Measurements from ENCODE around the gene LEFTY1. TPM values are rescaled to one million over a fixed set of nuclear protein-coding genes. Genes with fewer than 3 reads are reported as not detected.

The LEFTY1 gene
- total and polyA plus RNA-seq, 4 donors = 0.42 to 1.4 (median 0.87) TPM

DNA sequence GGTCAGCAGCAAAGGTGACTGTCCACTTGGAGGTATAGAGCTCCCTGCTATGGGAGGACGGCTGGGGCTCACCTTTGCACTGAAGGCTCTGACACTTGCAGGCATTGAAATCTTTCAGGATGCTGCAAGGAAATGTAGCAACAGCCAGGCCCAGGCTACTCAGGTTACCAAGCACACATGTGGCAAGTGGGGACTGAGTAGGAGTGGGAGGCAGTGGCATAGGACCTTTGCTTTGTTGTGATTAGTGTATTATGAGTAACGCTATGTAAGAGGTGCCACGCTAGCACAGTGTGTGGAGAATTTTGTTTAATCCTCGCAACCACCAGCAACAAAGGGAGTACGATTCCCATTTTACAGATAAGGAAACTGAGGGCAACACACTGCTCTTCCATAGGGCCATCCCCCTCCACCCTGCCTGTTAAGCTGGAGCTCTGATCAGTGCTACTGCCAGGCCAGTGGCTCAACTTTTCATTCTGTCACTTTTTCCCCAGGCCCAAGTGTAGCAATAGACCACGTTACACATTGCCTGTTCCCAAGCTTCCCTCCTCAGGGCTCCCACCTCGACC, 28.0 kb downstream of the LEFTY1 start:
- Histone ChIP-seq H3K9ac (ENCODE audit: low read depth in 1 of 2, low read length in 2 of 2) (no peak overlapping the region), H3K9me3 (ENCODE audit: control insufficient read depth in 4 of 4, low read length in 3 of 4) (no peaks in the 10 kb centered on the region), H3K27ac (ENCODE audit: low read depth in 1 of 2, low read length in 2 of 2) (no peak overlapping the region), H3K27me3 (ENCODE audit: control insufficient read depth in 4 of 4, insufficient read depth in 4 of 4, low read length in 3 of 4) (no peaks in the 10 kb centered on the region), H3K4me1 (ENCODE audit: control insufficient read depth in 4 of 4, insufficient read depth in 4 of 4, low read length in 3 of 4) (no peaks in the 10 kb centered on the region), H3K4me3 (ENCODE audit: low read depth in 1 of 3, low read length in 3 of 3) (no peak overlapping the region), H3K36me3 (ENCODE audit: control insufficient read depth in 4 of 4, insufficient read depth in 3 of 4, low read depth in 1 of 4, low read length in 3 of 4) (peaks cover 17 to 67% (median 46%) of the 10 kb centered on the region in 4 donors)
- TF ChIP-seq SP1 (IDR thresholded peaks at IDR 0.05) (no peak), GABPA (IDR thresholded peaks at IDR 0.05 in 1 of 2, conservative IDR thresholded peaks at IDR 0.05 in 1 of 2) (no peak), HNF4A (conservative IDR thresholded peaks at IDR 0.05) (no peak), TAF1 (conservative IDR thresholded peaks at IDR 0.05) (no peak), FOXA1 (IDR thresholded peaks at IDR 0.05) (no peak), HNF4G (IDR thresholded peaks at IDR 0.05) (no peak), YY1 (IDR thresholded peaks at IDR 0.05) (no peak), NR2F2 (IDR thresholded peaks at IDR 0.05) (no peak), FOXA2 (IDR thresholded peaks at IDR 0.05) (no peak), RXRA (IDR thresholded peaks at IDR 0.05) (no peak), JUND (IDR thresholded peaks at IDR 0.05) (no peak), EGR1 (IDR thresholded peaks at IDR 0.05; ENCODE audit: low read depth in 2 of 2) (no peak), RAD21 (IDR thresholded peaks at IDR 0.05) (no peak)
- TF ChIP-seq, protein P1, sequence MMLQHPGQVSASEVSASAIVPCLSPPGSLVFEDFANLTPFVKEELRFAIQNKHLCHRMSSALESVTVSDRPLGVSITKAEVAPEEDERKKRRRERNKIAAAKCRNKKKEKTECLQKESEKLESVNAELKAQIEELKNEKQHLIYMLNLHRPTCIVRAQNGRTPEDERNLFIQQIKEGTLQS (IDR thresholded peaks at IDR 0.05) = no peak
- TF ChIP-seq, protein P2, sequence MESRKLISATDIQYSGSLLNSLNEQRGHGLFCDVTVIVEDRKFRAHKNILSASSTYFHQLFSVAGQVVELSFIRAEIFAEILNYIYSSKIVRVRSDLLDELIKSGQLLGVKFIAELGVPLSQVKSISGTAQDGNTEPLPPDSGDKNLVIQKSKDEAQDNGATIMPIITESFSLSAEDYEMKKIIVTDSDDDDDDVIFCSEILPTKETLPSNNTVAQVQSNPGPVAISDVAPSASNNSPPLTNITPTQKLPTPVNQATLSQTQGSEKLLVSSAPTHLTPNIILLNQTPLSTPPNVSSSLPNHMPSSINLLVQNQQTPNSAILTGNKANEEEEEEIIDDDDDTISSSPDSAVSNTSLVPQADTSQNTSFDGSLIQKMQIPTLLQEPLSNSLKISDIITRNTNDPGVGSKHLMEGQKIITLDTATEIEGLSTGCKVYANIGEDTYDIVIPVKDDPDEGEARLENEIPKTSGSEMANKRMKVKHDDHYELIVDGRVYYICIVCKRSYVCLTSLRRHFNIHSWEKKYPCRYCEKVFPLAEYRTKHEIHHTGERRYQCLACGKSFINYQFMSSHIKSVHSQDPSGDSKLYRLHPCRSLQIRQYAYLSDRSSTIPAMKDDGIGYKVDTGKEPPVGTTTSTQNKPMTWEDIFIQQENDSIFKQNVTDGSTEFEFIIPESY (IDR thresholded peaks at IDR 0.05) = no peak
- TF ChIP-seq, protein P3, sequence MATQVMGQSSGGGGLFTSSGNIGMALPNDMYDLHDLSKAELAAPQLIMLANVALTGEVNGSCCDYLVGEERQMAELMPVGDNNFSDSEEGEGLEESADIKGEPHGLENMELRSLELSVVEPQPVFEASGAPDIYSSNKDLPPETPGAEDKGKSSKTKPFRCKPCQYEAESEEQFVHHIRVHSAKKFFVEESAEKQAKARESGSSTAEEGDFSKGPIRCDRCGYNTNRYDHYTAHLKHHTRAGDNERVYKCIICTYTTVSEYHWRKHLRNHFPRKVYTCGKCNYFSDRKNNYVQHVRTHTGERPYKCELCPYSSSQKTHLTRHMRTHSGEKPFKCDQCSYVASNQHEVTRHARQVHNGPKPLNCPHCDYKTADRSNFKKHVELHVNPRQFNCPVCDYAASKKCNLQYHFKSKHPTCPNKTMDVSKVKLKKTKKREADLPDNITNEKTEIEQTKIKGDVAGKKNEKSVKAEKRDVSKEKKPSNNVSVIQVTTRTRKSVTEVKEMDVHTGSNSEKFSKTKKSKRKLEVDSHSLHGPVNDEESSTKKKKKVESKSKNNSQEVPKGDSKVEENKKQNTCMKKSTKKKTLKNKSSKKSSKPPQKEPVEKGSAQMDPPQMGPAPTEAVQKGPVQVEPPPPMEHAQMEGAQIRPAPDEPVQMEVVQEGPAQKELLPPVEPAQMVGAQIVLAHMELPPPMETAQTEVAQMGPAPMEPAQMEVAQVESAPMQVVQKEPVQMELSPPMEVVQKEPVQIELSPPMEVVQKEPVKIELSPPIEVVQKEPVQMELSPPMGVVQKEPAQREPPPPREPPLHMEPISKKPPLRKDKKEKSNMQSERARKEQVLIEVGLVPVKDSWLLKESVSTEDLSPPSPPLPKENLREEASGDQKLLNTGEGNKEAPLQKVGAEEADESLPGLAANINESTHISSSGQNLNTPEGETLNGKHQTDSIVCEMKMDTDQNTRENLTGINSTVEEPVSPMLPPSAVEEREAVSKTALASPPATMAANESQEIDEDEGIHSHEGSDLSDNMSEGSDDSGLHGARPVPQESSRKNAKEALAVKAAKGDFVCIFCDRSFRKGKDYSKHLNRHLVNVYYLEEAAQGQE (IDR thresholded peaks at IDR 0.05) = no peak
- TF ChIP-seq, protein P4, sequence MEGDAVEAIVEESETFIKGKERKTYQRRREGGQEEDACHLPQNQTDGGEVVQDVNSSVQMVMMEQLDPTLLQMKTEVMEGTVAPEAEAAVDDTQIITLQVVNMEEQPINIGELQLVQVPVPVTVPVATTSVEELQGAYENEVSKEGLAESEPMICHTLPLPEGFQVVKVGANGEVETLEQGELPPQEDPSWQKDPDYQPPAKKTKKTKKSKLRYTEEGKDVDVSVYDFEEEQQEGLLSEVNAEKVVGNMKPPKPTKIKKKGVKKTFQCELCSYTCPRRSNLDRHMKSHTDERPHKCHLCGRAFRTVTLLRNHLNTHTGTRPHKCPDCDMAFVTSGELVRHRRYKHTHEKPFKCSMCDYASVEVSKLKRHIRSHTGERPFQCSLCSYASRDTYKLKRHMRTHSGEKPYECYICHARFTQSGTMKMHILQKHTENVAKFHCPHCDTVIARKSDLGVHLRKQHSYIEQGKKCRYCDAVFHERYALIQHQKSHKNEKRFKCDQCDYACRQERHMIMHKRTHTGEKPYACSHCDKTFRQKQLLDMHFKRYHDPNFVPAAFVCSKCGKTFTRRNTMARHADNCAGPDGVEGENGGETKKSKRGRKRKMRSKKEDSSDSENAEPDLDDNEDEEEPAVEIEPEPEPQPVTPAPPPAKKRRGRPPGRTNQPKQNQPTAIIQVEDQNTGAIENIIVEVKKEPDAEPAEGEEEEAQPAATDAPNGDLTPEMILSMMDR (IDR thresholded peaks at IDR 0.05; ENCODE audit: low read depth, low read length, missing input control) = no peak
- TF ChIP-seq, protein P5, sequence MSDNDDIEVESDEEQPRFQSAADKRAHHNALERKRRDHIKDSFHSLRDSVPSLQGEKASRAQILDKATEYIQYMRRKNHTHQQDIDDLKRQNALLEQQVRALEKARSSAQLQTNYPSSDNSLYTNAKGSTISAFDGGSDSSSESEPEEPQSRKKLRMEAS (IDR thresholded peaks at IDR 0.05) = no peak
- DNase-seq (ENCODE audit: low spot score) = no peak
- 92% methylated on average over 7 of the region's 7 CpGs for WGBS
